Type B pancreatic cell (in vitro differentiated cells): ENCODE results near the gene LIN52. TPM values are rescaled to one million over a fixed set of nuclear protein-coding genes. Genes with fewer than 3 reads are reported as not detected.

Source experiments
- DNase-seq: peaks from one replicate; pipeline ENCODE4 v3.0.0; 2021; ENCODE audit warnings: mixed read lengths; ENCODE audit not compliant: unreplicated experiment; ENCODE audit errors: extremely low spot score
- H3K27ac Mint-ChIP-seq: 2 replicates; pipeline ENCODE4 v1.8.0; 2021; ENCODE audit warnings: mild to moderate bottlenecking, mixed read lengths
- H3K27me3 Mint-ChIP-seq: 2 replicates; pipeline ENCODE4 v1.8.0; 2021; ENCODE audit warnings: mixed read lengths
- H3K36me3 Mint-ChIP-seq: 2 replicates; pipeline ENCODE4 v1.8.0; 2021; ENCODE audit warnings: mixed read lengths
- H3K4me1 Mint-ChIP-seq: one replicate; pipeline ENCODE4 v1.8.0; 2021; ENCODE audit warnings: mixed read lengths; ENCODE audit not compliant: unreplicated experiment
- H3K4me3 Mint-ChIP-seq: 2 replicates; pipeline ENCODE4 v1.8.0; 2021; ENCODE audit warnings: mild to moderate bottlenecking, mixed read lengths
- H3K9me3 Mint-ChIP-seq: 2 replicates; pipeline ENCODE4 v1.8.0; 2021; ENCODE audit warnings: mixed read lengths
- CTCF ChIP-seq: fragments of 200-600 bp; sonication (generic); conservative IDR thresholded peaks from 2 replicates; pipeline ENCODE4 v1.5.0; 2021; ENCODE audit warnings: antibody characterized with exemption, mild to moderate bottlenecking
- total RNA-seq: library from RNA; stranded (reverse); gene quantifications from 2 replicates; pipeline ENCODE4 v1.2.1, GENCODE V29; 2021; ENCODE audit warnings: low replicate concordance

Gene LIN52
- total RNA-seq, 1 donor from 2014 or later, result 15.1 TPM

GRCh38 chr14:74083784-74084276 lies 926 bp upstream of the LIN52 start:
- no peak for TF ChIP-seq CTCF
- no peaks in the 10 kb centered on the region for H3K36me3 Mint-ChIP-seq
- peak overlapping the region; percentile 99 for H3K4me3 Mint-ChIP-seq
- peak overlapping the region; percentile 97 for H3K27ac Mint-ChIP-seq
- no peak for DNase-seq
- peaks cover 23% of the 10 kb centered on the region for H3K4me1 Mint-ChIP-seq
- H3K27me3 Mint-ChIP-seq, result no peaks in the 10 kb centered on the region
- no peaks in the 10 kb centered on the region for H3K9me3 Mint-ChIP-seq

GRCh38 chr14:74085047-74085637 lies 386 bp downstream of the LIN52 start:
- peak overlapping the region; percentile 99 for H3K4me3 Mint-ChIP-seq
- H3K27ac Mint-ChIP-seq, result peak overlapping the region; percentile 97
- DNase-seq, result no peak
- TF ChIP-seq CTCF, result no peak
- no peaks in the 10 kb centered on the region for H3K9me3 Mint-ChIP-seq
- no peaks in the 10 kb centered on the region for H3K36me3 Mint-ChIP-seq
- H3K4me1 Mint-ChIP-seq, result peaks cover 23% of the 10 kb centered on the region
- H3K27me3 Mint-ChIP-seq, result no peaks in the 10 kb centered on the region

GRCh38 chr14:74085828-74086227 lies 1.1 kb downstream of the LIN52 start:
- peaks cover 20% of the 10 kb centered on the region for H3K4me1 Mint-ChIP-seq
- H3K36me3 Mint-ChIP-seq, result peaks cover 3% of the 10 kb centered on the region
- H3K27ac Mint-ChIP-seq, result peak overlapping the region; percentile 97
- no peak for DNase-seq
- H3K27me3 Mint-ChIP-seq, result no peaks in the 10 kb centered on the region
- H3K4me3 Mint-ChIP-seq, result peak overlapping the region; percentile 99
- H3K9me3 Mint-ChIP-seq, result no peaks in the 10 kb centered on the region
- no peak for TF ChIP-seq CTCF

GRCh38 chr14:74089251-74090020 lies 4.7 kb downstream of the LIN52 start:
- Mint-ChIP-seq H3K27me3 (no peaks in the 10 kb centered on the region), H3K4me1 (no peaks in the 10 kb centered on the region), H3K36me3 (peaks cover 6% of the 10 kb centered on the region), H3K9me3 (no peaks in the 10 kb centered on the region), H3K4me3 (no peak overlapping the region), H3K27ac (no peak overlapping the region)
- no peak for DNase-seq
- no peak for TF ChIP-seq CTCF

- Mint-ChIP-seq H3K4me1 (no peaks in the 10 kb centered on the region), H3K9me3 (no peaks in the 10 kb centered on the region), H3K27ac (no peak overlapping the region), H3K27me3 (no peaks in the 10 kb centered on the region), H3K36me3 (peaks cover 13% of the 10 kb centered on the region), H3K4me3 (no peak overlapping the region)
- TF ChIP-seq CTCF, result no peak
- DNase-seq, result no peak
Measured at GRCh38 chr14:74105381-74105780, 20.6 kb downstream of the LIN52 start.
